Left lung (tissue), 10 donors: ENCODE results near the gene OSBP2. TPM values are rescaled to one million over a fixed set of nuclear protein-coding genes. Genes with fewer than 3 reads are reported as not detected.
"Not testable (repeated sequence)": the region's sequence is repeated elsewhere in the genome, so short reads cannot be mapped to it uniquely, and the experiment has no call there.

Experiments used
- ATAC-seq: fragments of 200-7000 bp; cut with Tn5 transposase; one replicate; pipeline ENCODE4 v1.9.1; 2020; ENCODE audit warnings: moderate library complexity
- DNase-seq, 4 donors: peaks; one replicate each; pipeline ENCODE4 v3.0.0-alpha.2; 2013 to 2020
- H3K27ac ChIP-seq, 2 donors: fragments of 200-600 bp; sonication (generic) in 1 of 2; one replicate each; pipeline versions ENCODE4 v1.5.0 to v1.8.0; 2020 to 2021
- H3K27me3 ChIP-seq, 2 donors: fragments of 200-600 bp; sonication (generic) in 1 of 2; one replicate each; pipeline versions ENCODE4 v1.5.0 to v1.8.0; 2020 to 2021
- H3K36me3 ChIP-seq, 2 donors: fragments of 200-600 bp; sonication (generic) in 1 of 2; one replicate each; pipeline versions ENCODE4 v1.5.0 to v1.8.0; 2020 to 2021
- H3K4me1 ChIP-seq, 2 donors: fragments of 200-600 bp; one replicate each; pipeline ENCODE4 v1.8.0; 2021
- H3K4me3 ChIP-seq, 2 donors: fragments of 200-600 bp; sonication (generic) in 1 of 2; one replicate each; pipeline versions ENCODE4 v1.5.0 to v1.8.0; 2020 to 2021; ENCODE audit warnings: mild to moderate bottlenecking in 1 of 2
- H3K9me3 ChIP-seq, 2 donors: fragments of 200-600 bp; sonication (generic) in 1 of 2; one replicate each; pipeline versions ENCODE4 v1.5.0 to v1.8.0; 2020 to 2021
- CTCF ChIP-seq, 2 donors: fragments of 200-600 bp; sonication (generic) in 1 of 2; IDR thresholded peaks; one replicate each; pipeline versions ENCODE4 v1.5.0 to v1.8.0; 2021; ENCODE audit warnings: antibody characterized with exemption in 2 of 2
- intact Hi-C, 2 donors: fragments of 100-400 bp; cut with DNase I; formaldehyde crosslinking; loops; one replicate each; pipeline versions ENCODE4 v1.11.2 to v1.14.2; 2022
- polyA plus RNA-seq, 6 donors: library from polyadenylated mRNA; unstranded; fragments of 120-200 nt; gene quantifications; one replicate each; pipeline ENCODE4 v1.2.1, GENCODE V29; 2013; ENCODE audit not compliant: insufficient read length in 6 of 6
- total RNA-seq, 2 donors: library from RNA; stranded (reverse); fragmentation: NEBNext Ultra II Directional; extraction: Animal tissue kit (Norgen Biotek cat#: 25700); gene quantifications; one replicate each; pipeline ENCODE4 v1.2.1, GENCODE V29; 2021
- donor health status: DM: no; HTN: yes; CAD: no.
- donor health status: DM: no; HTN: no; CAD: no.

OSBP2 gene
- total and polyA plus RNA-seq, 8 donors, result 4.0 to 21.0 (median 15.8) TPM

- H3K4me3 ChIP-seq, result no peak overlapping the region
- intact Hi-C loops, result no loop called here
- DNase-seq, result no peak
- H3K27ac ChIP-seq, result no peak overlapping the region
- ATAC-seq, result no peak
- H3K9me3 ChIP-seq, result no peaks in the 10 kb centered on the region
- H3K4me1 ChIP-seq, result no peaks in the 10 kb centered on the region
- peaks cover 0 to 6% of the 10 kb centered on the region in 2 donors for H3K27me3 ChIP-seq
- no peaks in the 10 kb centered on the region for H3K36me3 ChIP-seq
- no peak for TF ChIP-seq CTCF (IDR thresholded peaks at IDR 0.05)
Observed at GRCh38 chr22:30675436-30675835, 19.2 kb upstream of the OSBP2 start.

DNA sequence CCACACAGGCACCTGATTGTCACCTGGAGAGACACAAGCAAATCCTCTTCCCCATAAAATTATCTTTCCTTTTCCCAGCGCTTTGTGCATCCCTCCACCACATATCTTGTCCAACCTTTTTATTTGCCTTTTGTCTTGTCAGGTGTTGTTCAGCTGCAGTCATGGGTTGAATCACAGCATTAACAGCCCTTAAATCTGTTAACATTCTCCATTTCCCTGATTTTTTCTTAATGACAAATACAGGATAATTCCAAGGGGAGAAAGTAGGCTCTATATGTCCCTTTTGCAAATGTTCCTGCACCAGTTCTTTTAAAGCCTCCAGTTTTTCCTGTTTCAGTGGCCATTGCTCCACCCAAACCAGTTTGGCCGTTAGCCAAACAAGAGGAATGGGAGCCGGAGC lies 18.1 kb upstream of the OSBP2 start:
- intact Hi-C loops, DNase-seq, H3K4me1 ChIP-seq, H3K36me3 ChIP-seq, H3K9me3 ChIP-seq, H3K4me3 ChIP-seq, H3K27me3 ChIP-seq, H3K27ac ChIP-seq, ATAC-seq: not testable (repeated sequence)

DNA sequence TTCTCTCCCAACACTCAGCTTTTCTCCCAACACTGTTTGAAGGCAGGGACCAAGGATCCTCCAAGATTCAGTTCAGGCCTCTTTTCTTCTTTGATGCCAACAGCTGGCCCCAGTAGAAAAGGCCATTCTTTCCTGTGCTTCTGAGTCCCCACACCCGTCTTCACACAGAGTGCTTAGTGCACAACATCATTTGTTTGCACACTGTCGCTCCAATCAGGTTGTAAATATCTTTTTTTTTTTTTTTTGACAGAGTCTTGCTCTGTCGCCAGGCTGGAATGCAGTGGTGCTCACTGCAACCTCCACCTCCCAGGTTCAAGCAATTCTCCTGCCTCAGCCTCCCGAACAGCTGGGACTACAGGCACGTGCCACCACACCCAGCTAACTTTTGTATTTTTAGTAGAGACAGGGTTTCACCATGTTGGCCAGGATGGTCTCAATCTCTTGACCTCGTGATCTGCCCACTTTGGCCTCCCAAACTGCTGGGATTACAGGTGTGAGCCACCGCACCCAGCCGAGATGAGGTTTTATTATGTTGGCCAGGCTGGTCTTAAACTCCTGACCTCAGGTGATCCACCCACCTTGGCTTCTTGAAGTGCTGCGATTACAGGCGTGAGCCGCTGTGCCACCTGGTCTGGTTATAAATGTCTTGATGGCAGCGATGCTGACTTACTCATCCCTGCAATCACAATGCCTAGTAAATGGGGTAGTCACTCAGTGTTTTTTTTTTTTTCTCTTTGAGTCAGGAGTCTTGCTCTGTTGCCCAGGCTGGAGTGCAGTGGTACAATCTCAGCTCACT lies 14.6 kb upstream of the OSBP2 start:
- H3K9me3 ChIP-seq, H3K27ac ChIP-seq, DNase-seq, H3K4me1 ChIP-seq, H3K4me3 ChIP-seq, intact Hi-C loops, ATAC-seq, H3K36me3 ChIP-seq, H3K27me3 ChIP-seq: not testable (repeated sequence)

- H3K9me3 ChIP-seq, result no peaks in the 10 kb centered on the region
- no peaks in the 10 kb centered on the region for H3K36me3 ChIP-seq
- no peak overlapping the region for H3K4me3 ChIP-seq
- H3K27me3 ChIP-seq, result peaks cover 0 to 6% of the 10 kb centered on the region in 2 donors
- H3K4me1 ChIP-seq, result peaks cover 0 to 2% of the 10 kb centered on the region in 2 donors
- no peak for TF ChIP-seq CTCF (IDR thresholded peaks at IDR 0.05)
- intact Hi-C loops, result no loop called here
- H3K27ac ChIP-seq, result no peak overlapping the region
- DNase-seq, result no peak
- ATAC-seq, result no peak
Observed at GRCh38 chr22:30680991-30681770, 13.5 kb upstream of the OSBP2 start.

DNA sequence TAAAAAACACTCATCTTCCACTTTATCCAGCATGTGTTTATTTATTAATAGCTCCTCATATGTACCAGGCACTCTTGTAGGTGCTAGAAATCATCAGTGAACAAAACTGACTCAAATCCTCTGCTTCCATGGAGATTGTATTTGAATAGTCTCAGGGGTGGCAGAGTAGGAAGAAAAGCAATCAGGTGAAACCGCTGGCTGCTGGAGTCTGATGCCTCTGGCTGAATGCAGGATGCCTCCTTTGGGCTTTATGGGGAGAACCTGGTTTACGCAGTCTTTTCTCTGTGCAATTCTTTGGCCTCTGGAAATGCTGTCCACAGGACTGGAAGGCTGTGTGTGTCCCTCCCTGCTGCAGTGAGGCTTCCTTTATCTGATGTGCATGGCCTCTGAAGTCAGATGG lies 12.8 kb upstream of the OSBP2 start:
- Histone ChIP-seq H3K27me3 (peaks cover 0 to 3% of the 10 kb centered on the region in 2 donors), H3K4me1 (peaks cover 0 to 2% of the 10 kb centered on the region in 2 donors), H3K9me3 (no peaks in the 10 kb centered on the region), H3K36me3 (no peaks in the 10 kb centered on the region), H3K4me3 (no peak overlapping the region), H3K27ac (no peak overlapping the region)
- no peak for DNase-seq
- intact Hi-C loops, result no loop called here
- TF ChIP-seq CTCF (IDR thresholded peaks at IDR 0.05), result no peak
- ATAC-seq, result no peak

DNA sequence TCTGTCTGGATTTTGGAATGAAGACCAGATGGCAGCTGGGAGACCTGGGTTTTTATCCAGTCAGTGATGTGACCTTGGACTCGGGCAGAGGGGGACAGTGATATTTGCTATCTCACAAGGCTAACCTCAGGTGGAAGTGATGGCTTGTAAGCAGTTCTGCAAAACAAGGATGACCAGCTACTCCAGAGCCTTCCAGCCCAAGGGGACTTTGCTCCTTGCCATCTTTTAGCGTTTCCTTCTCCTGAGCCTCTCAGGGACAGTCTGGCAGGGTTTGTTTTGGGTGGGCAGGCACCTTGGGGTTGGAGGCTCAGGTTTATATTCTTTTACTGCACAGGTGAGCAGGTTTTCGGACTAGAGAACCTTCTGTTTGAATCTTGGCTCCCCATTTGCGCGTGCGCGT lies 9.5 kb upstream of the OSBP2 start:
- no peaks in the 10 kb centered on the region for H3K27me3 ChIP-seq
- H3K36me3 ChIP-seq, result no peaks in the 10 kb centered on the region
- no peak for TF ChIP-seq CTCF (IDR thresholded peaks at IDR 0.05)
- H3K27ac ChIP-seq, result no peak overlapping the region
- no peaks in the 10 kb centered on the region for H3K9me3 ChIP-seq
- no peak for ATAC-seq
- DNase-seq, result no peak
- H3K4me1 ChIP-seq, result peaks cover 0 to 2% of the 10 kb centered on the region in 2 donors
- intact Hi-C loops, result no loop called here
- H3K4me3 ChIP-seq, result no peak overlapping the region
